Activated effector memory CD4-positive, alpha-beta T cell treated with anti-CD3 and anti-CD28 coated beads, Interleukin-2, amount 50 U/mL, for 16 hours (primary cell): ENCODE results near the gene EFNA1.
"Not testable (repeated sequence)": the region's sequence is repeated elsewhere in the genome, so short reads cannot be mapped to it uniquely, and the experiment has no call there.

Source experiments
- DNase-seq: peaks from one replicate; pipeline ENCODE4 v3.0.0-alpha.2; 2020

Gene EFNA1

DNA sequence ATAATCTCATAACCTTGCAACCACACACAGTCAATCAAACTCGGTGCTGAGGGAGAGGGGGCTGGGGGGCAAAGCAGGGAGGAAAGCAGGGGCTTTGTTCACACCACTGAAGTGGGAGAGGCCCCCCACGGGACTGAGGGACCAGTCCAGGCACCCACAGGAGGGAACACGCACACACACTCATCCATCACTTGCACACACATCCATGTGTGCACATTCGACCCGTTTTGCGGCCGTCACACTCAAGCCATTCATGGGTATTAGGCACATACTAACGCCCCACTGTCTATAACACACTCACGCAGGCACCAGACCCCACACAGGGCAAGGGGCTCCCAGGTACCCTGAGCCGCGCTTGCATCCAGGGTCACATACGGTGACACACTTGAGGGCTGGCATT lies 35.0 kb upstream of the EFNA1 start:
- no peak for DNase-seq

DNA sequence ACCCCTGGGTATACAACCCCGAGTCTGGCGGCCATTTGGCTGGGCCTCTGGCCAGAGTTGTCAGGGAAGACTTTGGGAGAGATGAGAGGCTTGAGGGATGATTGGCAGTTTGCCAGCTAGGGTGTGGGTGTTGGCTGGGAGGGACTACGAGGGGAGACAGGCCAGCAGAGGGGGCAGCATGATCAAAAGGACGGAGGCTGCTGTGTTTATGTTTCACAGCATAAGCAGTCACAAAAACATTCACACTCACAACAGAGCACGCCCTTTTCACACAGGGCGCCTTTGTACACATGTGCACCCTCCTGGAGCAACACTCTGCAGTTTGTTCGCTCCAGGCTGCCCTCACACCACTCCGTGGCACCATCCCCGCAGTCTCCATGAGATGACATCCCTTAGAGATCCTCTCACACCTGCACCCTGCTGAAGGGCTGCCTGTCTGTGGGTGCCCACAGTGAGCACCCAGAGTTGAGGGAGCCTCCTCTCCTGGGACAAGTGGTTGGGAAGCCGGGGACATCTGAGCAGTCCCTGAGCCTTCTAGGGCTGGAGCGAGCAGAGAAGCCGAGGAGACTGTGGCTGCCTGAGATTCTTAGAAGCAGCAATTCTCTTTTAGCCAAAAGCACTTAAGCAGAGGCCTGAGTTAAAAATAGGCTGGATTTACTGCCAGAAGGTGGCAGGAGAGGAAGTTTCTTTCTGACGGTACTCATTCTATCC lies 33.6 kb upstream of the EFNA1 start:
- no peak for DNase-seq

GRCh38 chr1:155094622-155094948 lies 33.1 kb upstream of the EFNA1 start:
- no peak for DNase-seq

- DNase-seq, result no peak
These were observed 28.3 kb upstream of the EFNA1 start for GRCh38 chr1:155099331-155099730.

- DNase-seq, result no peak
These were observed 24.4 kb upstream of the EFNA1 start for GRCh38 chr1:155103325-155103724.

GRCh38 chr1:155104605-155105534 lies 22.8 kb upstream of the EFNA1 start:
- DNase-seq, result no peak

- DNase-seq, result no peak
These were observed 22.1 kb upstream of the EFNA1 start for GRCh38 chr1:155105604-155106011.

- no peak for DNase-seq
These were observed 20.8 kb upstream of the EFNA1 start for GRCh38 chr1:155106862-155107261.

- DNase-seq, result no peak
These were observed 20.1 kb upstream of the EFNA1 start for GRCh38 chr1:155107309-155108264.

- no peak for DNase-seq
These were observed 19.4 kb upstream of the EFNA1 start for GRCh38 chr1:155108296-155108695.

GRCh38 chr1:155110381-155110780 lies 17.3 kb upstream of the EFNA1 start:
- DNase-seq, result no peak

DNA sequence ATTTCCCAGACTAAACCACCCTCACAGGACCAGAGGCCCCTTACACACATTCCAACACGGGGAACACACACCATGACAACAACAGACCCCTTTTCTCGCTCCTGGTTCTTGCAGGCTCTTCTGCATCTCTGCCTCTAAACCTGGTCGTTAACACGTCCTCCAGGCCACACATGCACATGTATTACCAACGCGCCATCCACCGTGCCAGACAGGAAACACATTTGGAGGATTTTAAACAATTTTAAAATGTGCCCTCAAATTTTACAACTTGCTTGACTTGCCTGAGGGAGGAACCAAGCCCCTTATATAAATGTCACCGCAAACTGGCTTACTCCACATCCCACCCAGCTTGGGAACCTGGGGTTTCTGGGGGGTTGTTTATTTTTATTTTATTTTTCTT lies 16.9 kb upstream of the EFNA1 start:
- DNase-seq, result no peak

DNA sequence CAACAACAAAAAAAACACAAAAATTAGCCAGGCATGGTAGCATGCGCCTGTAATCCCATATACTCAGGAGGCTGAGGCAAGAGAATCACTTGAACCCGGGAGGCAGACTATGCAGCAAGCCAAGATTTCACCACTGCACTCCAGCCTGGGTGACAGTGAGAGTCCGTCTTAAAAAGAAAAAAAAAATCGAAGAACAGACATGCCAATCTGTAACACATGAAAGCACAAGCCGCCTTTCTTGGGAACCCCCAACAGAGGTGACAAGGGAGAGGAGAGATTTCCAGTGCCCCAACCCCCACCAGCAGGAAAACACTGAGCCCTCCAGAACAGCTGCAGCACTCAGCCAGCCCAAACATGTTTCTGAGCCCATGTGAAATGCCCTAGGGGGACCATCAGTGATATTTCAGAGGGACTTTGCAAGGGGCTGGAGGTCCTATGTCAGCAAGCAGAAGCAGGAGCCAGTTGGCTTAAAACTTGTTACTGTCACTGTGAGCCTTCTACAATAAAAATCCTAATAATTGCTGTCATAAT lies 14.2 kb upstream of the EFNA1 start:
- no peak for DNase-seq

- no peak for DNase-seq
These were observed 11.4 kb upstream of the EFNA1 start for GRCh38 chr1:155116113-155116764.

GRCh38 chr1:155117610-155118009 lies 10.1 kb upstream of the EFNA1 start:
- DNase-seq, result no peak

DNA sequence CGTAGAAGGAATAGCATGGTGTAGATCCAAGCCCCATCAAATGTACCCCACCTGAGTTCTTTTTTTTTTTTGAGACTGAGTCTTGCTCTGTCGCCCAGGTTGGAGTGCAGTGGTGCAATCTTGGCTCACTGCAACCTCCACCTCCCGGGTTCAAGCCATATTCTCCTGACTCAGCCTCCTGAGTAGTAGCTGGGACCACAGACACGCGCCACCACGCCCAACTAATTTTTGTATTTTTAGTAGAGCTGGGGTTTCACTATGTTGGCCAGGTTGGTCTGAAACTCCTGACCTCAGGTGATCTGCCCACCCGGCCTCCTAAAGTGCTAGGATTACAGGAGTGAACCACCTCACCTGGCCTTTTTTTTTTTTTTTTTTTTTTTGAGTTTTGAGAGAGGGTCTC lies 9.6 kb upstream of the EFNA1 start:
- DNase-seq, result not testable (repeated sequence)

DNA sequence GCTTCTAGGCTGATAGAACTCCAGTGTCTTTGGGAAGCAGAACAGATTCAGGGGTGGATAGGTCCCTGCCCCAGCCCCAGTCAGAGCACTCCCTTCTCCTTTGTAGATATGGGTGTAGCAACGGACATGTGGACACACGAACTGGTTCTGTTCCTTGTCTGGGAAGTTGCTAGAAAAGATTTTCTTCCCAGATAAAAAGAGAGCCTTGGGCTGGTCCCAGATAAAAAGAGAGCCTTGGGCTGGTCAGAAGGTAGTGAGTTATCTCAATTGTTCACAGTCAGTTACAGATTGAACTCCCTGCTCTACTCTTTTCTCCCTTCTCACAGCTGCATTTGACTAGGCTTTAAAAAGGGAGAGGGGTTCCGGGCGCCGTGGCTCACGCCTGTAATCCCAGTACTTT lies 7.4 kb upstream of the EFNA1 start:
- DNase-seq, result no peak

GRCh38 chr1:155121249-155121648 lies 6.4 kb upstream of the EFNA1 start:
- DNase-seq, result no peak

DNA sequence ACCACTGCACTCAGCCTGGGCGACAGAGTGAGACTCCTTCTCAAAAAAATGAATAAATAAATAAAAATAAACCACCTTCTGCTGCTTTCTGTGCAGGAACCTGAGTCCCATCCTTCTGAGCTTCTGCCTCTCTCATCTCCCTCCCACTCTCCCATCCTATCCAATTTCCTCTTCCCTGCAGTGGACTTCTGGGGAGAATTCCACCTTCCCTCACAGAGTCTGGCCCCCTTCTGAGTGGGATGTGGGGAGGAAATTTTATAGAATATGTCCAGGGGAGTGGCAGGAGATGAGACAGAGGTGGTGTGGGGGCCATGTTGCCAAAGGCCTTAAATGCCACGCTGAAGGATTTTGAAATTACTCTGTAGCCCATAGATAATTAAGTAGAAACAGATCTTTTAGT lies 5.4 kb upstream of the EFNA1 start:
- no peak for DNase-seq

DNA sequence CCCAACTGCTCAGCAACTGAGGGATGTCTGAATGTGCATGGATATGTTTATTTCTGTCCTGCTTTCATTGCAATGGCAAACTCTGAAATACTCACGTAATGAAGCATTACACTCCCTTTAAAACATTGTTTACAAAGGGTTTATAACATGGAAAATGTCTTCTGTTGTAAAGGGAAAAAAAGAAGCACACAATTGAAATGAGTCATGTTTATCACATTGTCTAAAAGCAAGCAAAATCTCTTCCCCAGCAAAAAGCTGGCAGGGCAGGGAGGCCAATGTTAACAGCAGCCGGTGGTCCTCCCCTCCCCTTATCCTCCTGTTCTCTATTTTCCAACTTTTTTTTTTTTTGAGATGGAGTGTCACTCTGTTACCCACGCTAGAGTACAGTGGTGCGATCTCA lies 3.9 kb upstream of the EFNA1 start:
- no peak for DNase-seq

DNA sequence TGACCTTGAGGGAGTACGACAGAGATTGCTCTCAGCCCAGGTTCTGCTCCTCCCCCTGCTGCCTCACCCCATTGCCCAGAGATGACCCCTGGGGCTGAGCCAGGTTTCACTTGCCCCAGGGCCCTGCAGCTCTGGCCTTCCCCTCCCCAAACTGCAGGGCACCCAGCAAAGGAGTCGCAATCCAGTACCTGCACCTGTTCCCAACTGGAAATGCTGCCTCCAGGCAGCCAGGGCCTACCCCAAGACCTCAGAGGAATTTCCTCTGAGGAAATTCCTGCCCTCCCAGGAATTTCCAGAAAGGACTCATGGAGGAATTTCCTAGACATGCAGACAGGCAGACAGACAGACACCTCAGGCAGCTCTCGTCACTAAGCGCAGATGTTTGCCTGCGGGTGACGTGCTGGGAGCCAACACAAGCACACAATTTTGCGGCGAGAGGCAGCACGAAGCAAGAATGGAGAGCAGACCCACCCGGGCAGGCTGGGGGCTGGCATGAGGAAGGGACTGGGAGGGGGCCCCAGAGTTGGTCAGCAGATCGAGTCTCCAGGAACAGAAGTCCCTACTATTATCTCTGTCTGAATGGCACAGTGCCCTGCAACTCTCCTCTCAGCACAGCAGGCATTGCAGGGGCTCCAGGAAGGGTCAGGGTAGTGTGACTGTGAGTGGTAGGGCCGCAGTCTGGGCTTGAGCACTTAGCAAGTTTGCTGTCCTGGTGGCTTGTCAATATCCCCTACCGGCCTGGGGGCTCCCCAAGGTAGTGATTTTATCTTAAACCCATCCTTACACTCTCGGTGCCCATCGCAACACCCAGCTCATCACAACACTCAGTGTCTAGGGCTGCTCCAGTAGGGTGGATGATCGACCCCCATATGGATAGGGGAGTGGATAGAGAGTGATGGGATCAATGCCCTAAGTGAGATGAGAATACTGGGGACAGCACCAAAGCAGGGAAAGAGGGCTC lies 2.9 kb upstream of the EFNA1 start:
- DNase-seq, result no peak
